HepG2 (cell line): Measurements from ENCODE around the gene FAM221A. TPM values are rescaled to one million over a fixed set of nuclear protein-coding genes. Genes with fewer than 3 reads are reported as not detected.

Source experiments
- AKNA ChIP-seq: sonication (generic); formaldehyde crosslinking; IDR thresholded peaks from 2 replicates; pipeline ENCODE4 v1.4.0; 2020; ENCODE audit warnings: missing genetic modification reagents, borderline replicate concordance
- RAD21 ChIP-seq: fragments of 450-650 bp; formaldehyde crosslinking; IDR thresholded peaks from 2 replicates; pipeline ENCODE4 v1.5.0; 2020; ENCODE audit warnings: mild to moderate bottlenecking
- polyA plus RNA-seq, 8 experiments: library from polyadenylated mRNA; depleted of rRNA in 3 of 8; stranded (reverse) in 7 of 8; unstranded in 1 of 8; fragments of >200 nt; fragmentation: Illumina TruSeq in 4 of 8; extraction: Trizol in 4 of 8; gene quantifications; 2 replicates each; pipeline versions ENCODE4 v1.2.1 to v1.2.3, GENCODE V29; 2011 to 2016; ENCODE audit warnings: low read depth in 4 of 8, missing spikeins in 1 of 8, mixed read lengths in 1 of 8; ENCODE audit not compliant: insufficient read depth in 1 of 8
- total RNA-seq, 5 experiments: library from RNA; depleted of rRNA; stranded (reverse); fragments of >200 nt; fragmentation: Illumina TruSeq; extraction: Trizol; gene quantifications; 2 replicates each; pipeline ENCODE4 v1.2.3, GENCODE V29; 2016; ENCODE audit warnings: low read depth in 1 of 5
- TF ChIP-seq, protein P1 (sequence below): sonication (generic); formaldehyde crosslinking; IDR thresholded peaks from one replicate; pipeline ENCODE4 v1.5.1; 2020; ENCODE audit warnings: mild to moderate bottlenecking, missing genetic modification reagents; ENCODE audit errors: not compliant biosample characterization

FAM221A gene
- total and polyA plus RNA-seq, 2 of the 13 experiments (the other 11 are each of a cell fraction or from before 2014, with no cell fraction given): 0.08 TPM; not detected in 1

GRCh38 chr7:23654508-23654907, 25.5 kb upstream of the FAM221A start (continued):
- TF ChIP-seq, protein P1, sequence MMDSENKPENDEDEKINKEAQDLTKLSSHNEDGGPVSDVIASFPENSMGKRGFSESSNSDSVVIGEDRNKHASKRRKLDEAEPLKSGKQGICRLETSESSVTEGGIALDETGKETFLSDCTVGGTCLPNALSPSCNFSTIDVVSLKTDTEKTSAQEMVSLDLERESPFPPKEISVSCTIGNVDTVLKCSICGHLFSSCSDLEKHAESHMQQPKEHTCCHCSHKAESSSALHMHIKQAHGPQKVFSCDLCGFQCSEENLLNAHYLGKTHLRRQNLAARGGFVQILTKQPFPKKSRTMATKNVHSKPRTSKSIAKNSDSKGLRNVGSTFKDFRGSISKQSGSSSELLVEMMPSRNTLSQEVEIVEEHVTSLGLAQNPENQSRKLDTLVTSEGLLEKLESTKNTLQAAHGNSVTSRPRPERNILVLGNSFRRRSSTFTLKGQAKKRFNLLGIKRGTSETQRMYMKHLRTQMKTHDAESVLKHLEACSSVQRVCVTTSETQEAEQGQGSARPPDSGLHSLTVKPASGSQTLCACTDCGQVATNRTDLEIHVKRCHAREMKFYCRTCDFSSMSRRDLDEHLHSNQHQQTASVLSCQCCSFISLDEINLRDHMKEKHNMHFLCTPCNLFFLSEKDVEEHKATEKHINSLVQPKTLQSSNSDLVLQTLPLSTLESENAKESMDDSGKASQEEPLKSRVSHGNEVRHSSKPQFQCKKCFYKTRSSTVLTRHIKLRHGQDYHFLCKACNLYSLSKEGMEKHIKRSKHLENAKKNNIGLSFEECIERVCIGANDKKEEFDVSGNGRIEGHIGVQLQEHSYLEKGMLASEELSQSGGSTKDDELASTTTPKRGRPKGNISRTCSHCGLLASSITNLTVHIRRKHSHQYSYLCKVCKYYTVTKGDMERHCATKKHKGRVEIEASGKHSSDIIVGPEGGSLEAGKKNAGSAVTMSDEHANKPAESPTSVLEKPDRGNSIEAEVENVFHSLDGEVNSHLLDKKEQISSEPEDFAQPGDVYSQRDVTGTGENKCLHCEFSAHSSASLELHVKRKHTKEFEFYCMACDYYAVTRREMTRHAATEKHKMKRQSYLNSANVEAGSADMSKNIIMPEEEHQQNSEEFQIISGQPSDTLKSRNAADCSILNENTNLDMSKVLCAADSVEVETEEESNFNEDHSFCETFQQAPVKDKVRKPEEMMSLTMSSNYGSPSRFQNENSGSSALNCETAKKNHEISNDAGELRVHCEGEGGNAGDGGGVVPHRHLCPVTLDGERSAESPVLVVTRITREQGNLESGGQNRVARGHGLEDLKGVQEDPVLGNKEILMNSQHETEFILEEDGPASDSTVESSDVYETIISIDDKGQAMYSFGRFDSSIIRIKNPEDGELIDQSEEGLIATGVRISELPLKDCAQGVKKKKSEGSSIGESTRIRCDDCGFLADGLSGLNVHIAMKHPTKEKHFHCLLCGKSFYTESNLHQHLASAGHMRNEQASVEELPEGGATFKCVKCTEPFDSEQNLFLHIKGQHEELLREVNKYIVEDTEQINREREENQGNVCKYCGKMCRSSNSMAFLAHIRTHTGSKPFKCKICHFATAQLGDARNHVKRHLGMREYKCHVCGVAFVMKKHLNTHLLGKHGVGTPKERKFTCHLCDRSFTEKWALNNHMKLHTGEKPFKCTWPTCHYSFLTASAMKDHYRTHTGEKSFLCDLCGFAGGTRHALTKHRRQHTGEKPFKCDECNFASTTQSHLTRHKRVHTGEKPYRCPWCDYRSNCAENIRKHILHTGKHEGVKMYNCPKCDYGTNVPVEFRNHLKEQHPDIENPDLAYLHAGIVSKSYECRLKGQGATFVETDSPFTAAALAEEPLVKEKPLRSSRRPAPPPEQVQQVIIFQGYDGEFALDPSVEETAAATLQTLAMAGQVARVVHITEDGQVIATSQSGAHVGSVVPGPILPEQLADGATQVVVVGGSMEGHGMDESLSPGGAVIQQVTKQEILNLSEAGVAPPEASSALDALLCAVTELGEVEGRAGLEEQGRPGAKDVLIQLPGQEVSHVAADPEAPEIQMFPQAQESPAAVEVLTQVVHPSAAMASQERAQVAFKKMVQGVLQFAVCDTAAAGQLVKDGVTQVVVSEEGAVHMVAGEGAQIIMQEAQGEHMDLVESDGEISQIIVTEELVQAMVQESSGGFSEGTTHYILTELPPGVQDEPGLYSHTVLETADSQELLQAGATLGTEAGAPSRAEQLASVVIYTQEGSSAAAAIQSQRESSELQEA: no peak
- TF ChIP-seq AKNA (no peak), RAD21 (CRISPR knock-in tag) (peak; percentile 21; the same call in 1 of the 2 replicates)
- TF ChIP-seq, all 625 proteins: peak for 4
